Neural crest cell (in vitro differentiated cells): ENCODE results near the gene ACSS1. TPM values are rescaled to one million over a fixed set of nuclear protein-coding genes. Genes with fewer than 3 reads are reported as not detected.

Experiments
- DNase-seq: peaks from one replicate; pipeline ENCODE4 v3.0.0; 2021; ENCODE audit warnings: low read depth, mixed read lengths, low spot score
- H3K27ac Mint-ChIP-seq: one replicate; pipeline ENCODE4 v1.8.0; 2021; ENCODE audit warnings: mild to moderate bottlenecking, mixed read lengths; ENCODE audit not compliant: unreplicated experiment
- H3K27me3 Mint-ChIP-seq: 2 replicates; pipeline ENCODE4 v1.8.0; 2021; ENCODE audit warnings: low read depth, mild to moderate bottlenecking, mixed read lengths
- H3K36me3 Mint-ChIP-seq: 2 replicates; pipeline ENCODE4 v1.8.0; 2021; ENCODE audit warnings: low read depth, mild to moderate bottlenecking, mixed read lengths
- H3K4me1 Mint-ChIP-seq: 2 replicates; pipeline ENCODE4 v1.8.0; 2021; ENCODE audit warnings: mixed read lengths
- H3K4me3 Mint-ChIP-seq: one replicate; pipeline ENCODE4 v1.8.0; 2021; ENCODE audit warnings: mild to moderate bottlenecking, mixed read lengths
- H3K9me3 Mint-ChIP-seq: 2 replicates; pipeline ENCODE4 v1.8.0; 2021; ENCODE audit warnings: mixed read lengths
- CTCF ChIP-seq: fragments of 200-600 bp; sonication (generic); conservative IDR thresholded peaks from 2 replicates; pipeline ENCODE4 v1.5.0; 2021; ENCODE audit warnings: antibody characterized with exemption, mild to moderate bottlenecking
- total RNA-seq: library from RNA; stranded (reverse); gene quantifications from 2 replicates; pipeline ENCODE4 v1.2.1, GENCODE V29; 2021

Gene ACSS1
- total RNA-seq, 1 donor from 2014 or later: 14.0 TPM

GRCh38 chr20:25037288-25038102, 20.4 kb downstream of the ACSS1 start:
- no peaks in the 10 kb centered on the region for H3K27me3 Mint-ChIP-seq
- DNase-seq: no peak
- H3K4me1 Mint-ChIP-seq: peaks cover 60% of the 10 kb centered on the region
- H3K36me3 Mint-ChIP-seq: no peaks in the 10 kb centered on the region
- H3K9me3 Mint-ChIP-seq: no peaks in the 10 kb centered on the region
- no peak overlapping the region for H3K4me3 Mint-ChIP-seq
- peak overlapping the region; percentile 75 for H3K27ac Mint-ChIP-seq
- TF ChIP-seq CTCF: no peak

- Mint-ChIP-seq H3K36me3 (no peaks in the 10 kb centered on the region), H3K27ac (peak overlapping the region; percentile 12), H3K4me1 (peaks cover 70% of the 10 kb centered on the region), H3K4me3 (peak overlapping the region; percentile 20), H3K27me3 (no peaks in the 10 kb centered on the region), H3K9me3 (no peaks in the 10 kb centered on the region)
- no peak for TF ChIP-seq CTCF
- DNase-seq: no peak
Measured at GRCh38 chr20:25036331-25036936, 21.5 kb downstream of the ACSS1 start.

DNA sequence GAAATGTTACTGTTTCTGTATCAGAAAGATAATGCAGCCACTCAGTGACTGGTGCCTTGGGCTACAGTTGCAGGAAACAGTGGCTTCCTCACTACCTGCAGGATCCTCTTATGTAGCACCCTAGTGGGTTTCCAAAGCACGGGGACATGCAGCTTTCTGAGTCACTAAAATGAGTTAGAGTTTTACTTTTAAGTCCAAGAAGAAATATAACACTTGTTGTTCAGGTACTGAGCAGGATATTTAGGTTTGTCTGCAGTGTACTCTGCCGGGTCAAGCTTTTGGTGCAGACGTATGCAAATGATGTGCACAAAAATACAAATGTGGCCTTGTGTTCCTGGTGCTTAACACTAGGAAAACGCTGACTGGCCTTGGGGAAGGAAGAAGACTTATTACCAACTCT, 22.0 kb downstream of the ACSS1 start:
- Mint-ChIP-seq H3K9me3 (no peaks in the 10 kb centered on the region), H3K27ac (peak overlapping the region; percentile 37), H3K4me1 (peaks cover 75% of the 10 kb centered on the region), H3K36me3 (no peaks in the 10 kb centered on the region), H3K27me3 (no peaks in the 10 kb centered on the region), H3K4me3 (no peak overlapping the region)
- no peak for DNase-seq
- no peak for TF ChIP-seq CTCF

DNA sequence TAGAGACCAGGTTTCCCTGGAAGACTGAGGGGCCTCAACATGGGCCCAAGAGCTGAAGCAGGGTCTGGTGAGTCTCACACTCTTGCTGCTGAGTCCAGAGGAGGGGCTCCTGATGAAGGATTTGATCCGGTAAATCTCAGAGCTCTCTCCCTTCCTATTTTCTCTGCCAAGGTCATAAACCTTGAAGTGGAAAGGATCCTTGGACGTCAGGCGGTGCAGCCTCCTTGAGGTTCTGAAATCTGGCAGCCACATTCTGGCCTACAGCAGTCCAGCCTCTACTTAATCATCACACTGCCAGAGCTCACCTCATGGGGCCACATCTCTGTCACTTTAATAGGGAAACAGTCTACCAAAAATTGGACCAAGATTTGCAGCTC, 24.0 kb downstream of the ACSS1 start:
- no peak overlapping the region for H3K4me3 Mint-ChIP-seq

DNA sequence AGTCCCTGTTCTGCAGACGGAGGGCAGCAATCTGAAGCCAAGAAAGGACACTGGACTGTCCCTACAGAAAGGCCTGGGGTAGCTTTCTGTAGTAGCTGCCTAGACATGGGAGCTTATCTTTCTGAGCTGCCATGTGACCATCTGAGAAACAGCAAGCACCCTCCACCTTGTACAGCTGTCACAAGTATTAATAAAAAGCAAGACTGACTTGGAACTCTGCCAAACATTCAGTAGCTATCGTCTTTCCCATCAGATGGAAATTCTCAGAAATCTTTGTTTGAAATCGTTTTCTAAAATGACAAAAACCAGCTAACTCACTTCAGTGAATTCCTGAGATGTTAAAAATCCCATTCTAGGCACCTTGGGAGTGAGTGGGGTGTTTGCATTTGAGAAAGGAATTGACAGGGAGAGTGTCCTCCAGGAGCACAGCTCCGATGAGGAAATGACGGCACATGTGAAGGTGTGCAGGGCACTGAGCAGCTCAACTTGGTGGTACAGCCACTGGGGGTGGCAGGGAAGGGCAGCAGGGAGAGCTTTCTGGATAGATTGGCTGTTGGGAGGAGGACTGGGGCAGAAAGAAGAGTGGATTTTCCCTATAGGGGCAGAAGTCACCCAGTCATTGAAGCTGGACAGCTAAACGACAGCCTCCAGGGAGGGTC, 24.5 kb downstream of the ACSS1 start:
- peak overlapping the region; percentile 77 for H3K4me3 Mint-ChIP-seq
- H3K4me1 Mint-ChIP-seq: peaks cover 82% of the 10 kb centered on the region
- H3K9me3 Mint-ChIP-seq: no peaks in the 10 kb centered on the region
- H3K36me3 Mint-ChIP-seq: no peaks in the 10 kb centered on the region
- no peak for DNase-seq
- no peaks in the 10 kb centered on the region for H3K27me3 Mint-ChIP-seq
- peak overlapping the region; percentile 97 for H3K27ac Mint-ChIP-seq
- TF ChIP-seq CTCF: no peak

More for the DNA sequence above, 24.0 kb downstream of the ACSS1 start:
- no peak for DNase-seq
- H3K4me1 Mint-ChIP-seq: peaks cover 82% of the 10 kb centered on the region
- no peaks in the 10 kb centered on the region for H3K27me3 Mint-ChIP-seq
- no peak for TF ChIP-seq CTCF
- H3K27ac Mint-ChIP-seq: no peak overlapping the region
- no peaks in the 10 kb centered on the region for H3K36me3 Mint-ChIP-seq
- no peaks in the 10 kb centered on the region for H3K9me3 Mint-ChIP-seq
